Measurements from ENCODE around the gene ACSL3.

Gene ACSL3

GRCh38 chr2:222949073-222949472, 88.2 kb downstream of the ACSL3 start:
- H3K27ac ChIP-seq, result no peak overlapping the region
- TF ChIP-seq CTCF (IDR thresholded peaks at IDR 0.05), result no peak
- no peaks in the 10 kb centered on the region for H3K4me1 ChIP-seq (ENCODE audit: control insufficient read depth in 1 of 2, insufficient read depth in 1 of 2, low read depth in 1 of 2, low read length in 1 of 2)
- H3K27me3 ChIP-seq, result peaks cover 6% of the 10 kb centered on the region
- no peak overlapping the region for H3K4me3 ChIP-seq (ENCODE audit: low read depth in 1 of 2, low read length in 1 of 2)
- H3K36me3 ChIP-seq, result no peaks in the 10 kb centered on the region
- no peaks in the 10 kb centered on the region for H3K9me3 ChIP-seq

- Histone ChIP-seq H3K27ac (no peak overlapping the region), H3K9me3 (no peaks in the 10 kb centered on the region), H3K27me3 (peaks cover 6% of the 10 kb centered on the region), H3K36me3 (no peaks in the 10 kb centered on the region), H3K4me3 (ENCODE audit: low read depth in 1 of 2, low read length in 1 of 2) (no peak overlapping the region), H3K4me1 (ENCODE audit: control insufficient read depth in 1 of 2, insufficient read depth in 1 of 2, low read depth in 1 of 2, low read length in 1 of 2) (peaks cover 6 to 7% of the 10 kb centered on the region in 2 experiments)
- TF ChIP-seq CTCF (IDR thresholded peaks at IDR 0.05), result no peak
These were observed 89.0 kb downstream of the ACSL3 start for GRCh38 chr2:222949690-222950323.

- Histone ChIP-seq H3K4me3 (ENCODE audit: low read depth in 1 of 2, low read length in 1 of 2) (no peak overlapping the region), H3K27me3 (peaks cover 6% of the 10 kb centered on the region), H3K36me3 (no peaks in the 10 kb centered on the region), H3K9me3 (no peaks in the 10 kb centered on the region), H3K4me1 (ENCODE audit: control insufficient read depth in 1 of 2, insufficient read depth in 1 of 2, low read depth in 1 of 2, low read length in 1 of 2) (peaks cover 15 to 16% of the 10 kb centered on the region in 2 experiments), H3K27ac (no peak overlapping the region)
- no peak for TF ChIP-seq CTCF (IDR thresholded peaks at IDR 0.05)
These were observed 89.9 kb downstream of the ACSL3 start for GRCh38 chr2:222950638-222951285.

GRCh38 chr2:222952204-222952603, 91.4 kb downstream of the ACSL3 start:
- Histone ChIP-seq H3K27ac (no peak overlapping the region), H3K27me3 (peaks cover 6% of the 10 kb centered on the region), H3K4me1 (ENCODE audit: control insufficient read depth in 1 of 2, insufficient read depth in 1 of 2, low read depth in 1 of 2, low read length in 1 of 2) (peaks cover 15 to 16% of the 10 kb centered on the region in 2 experiments), H3K4me3 (ENCODE audit: low read depth in 1 of 2, low read length in 1 of 2) (no peak overlapping the region), H3K9me3 (no peaks in the 10 kb centered on the region), H3K36me3 (no peaks in the 10 kb centered on the region)
- TF ChIP-seq CTCF (IDR thresholded peaks at IDR 0.05), result no peak

- H3K36me3 ChIP-seq, result no peaks in the 10 kb centered on the region
- no peak overlapping the region for H3K4me3 ChIP-seq (ENCODE audit: low read depth in 1 of 2, low read length in 1 of 2)
- H3K27me3 ChIP-seq, result peaks cover 6% of the 10 kb centered on the region
- H3K4me1 ChIP-seq (ENCODE audit: control insufficient read depth in 1 of 2, insufficient read depth in 1 of 2, low read depth in 1 of 2, low read length in 1 of 2), result peaks cover 15 to 16% of the 10 kb centered on the region in 2 experiments
- TF ChIP-seq CTCF (IDR thresholded peaks at IDR 0.05), result no peak
- H3K27ac ChIP-seq, result no peak overlapping the region
- H3K9me3 ChIP-seq, result no peaks in the 10 kb centered on the region
These were observed 94.2 kb downstream of the ACSL3 start for GRCh38 chr2:222955008-222955407.

All from neutrophil (primary cell).